OCI-LY1 (cell line): ENCODE measurements around the gene SLC11A1.

Experiments used
- H2AFZ ChIP-seq: fragments of 200-600 bp; sonication (generic), shearing (Covaris generic); 2 replicates; pipeline ENCODE4 v1.6.0; 2014; ENCODE audit warnings: antibody characterized with exemption, mild to moderate bottlenecking, low read length
- H3F3A ChIP-seq: fragments of 200-600 bp; sonication (generic), shearing (Covaris generic); 2 replicates; pipeline ENCODE4 v1.6.0; 2014; ENCODE audit warnings: mild to moderate bottlenecking, antibody characterized with exemption, low read length, moderate library complexity; ENCODE audit not compliant: insufficient read depth
- H3K27ac ChIP-seq: fragments of 200-600 bp; sonication (generic); 2 replicates; pipeline ENCODE4 v1.5.1; 2014; ENCODE audit warnings: low read length, mixed run types, mild to moderate bottlenecking, low read depth; ENCODE audit not compliant: poor library complexity, severe bottlenecking
- H3K27me3 ChIP-seq: fragments of 200-600 bp; sonication (generic); 2 replicates; pipeline ENCODE4 v1.6.0; 2014; ENCODE audit warnings: antibody characterized with exemption, mild to moderate bottlenecking, low read length, moderate library complexity; ENCODE audit not compliant: insufficient read depth
- H3K36me3 ChIP-seq: fragments of 200-600 bp; sonication (generic); 2 replicates; pipeline ENCODE4 v1.6.1; 2014; ENCODE audit warnings: mild to moderate bottlenecking, antibody characterized with exemption, low read length, moderate library complexity, mixed read lengths; ENCODE audit not compliant: insufficient read depth
- H3K4me1 ChIP-seq: fragments of 200-600 bp; sonication (generic); 2 replicates; pipeline ENCODE4 v1.5.1; 2014; ENCODE audit warnings: mild to moderate bottlenecking, low read length, moderate library complexity; ENCODE audit not compliant: insufficient read depth, severe bottlenecking
- H3K4me2 ChIP-seq: fragments of 200-600 bp; sonication (generic), shearing (Covaris generic); 2 replicates; pipeline ENCODE4 v1.6.1; 2014; ENCODE audit warnings: low read length
- H3K4me3 ChIP-seq: fragments of 200-600 bp; sonication (generic); 2 replicates; pipeline ENCODE4 v1.5.1; 2014; ENCODE audit warnings: low read length, low read depth, mild to moderate bottlenecking, mixed read lengths; ENCODE audit not compliant: poor library complexity, severe bottlenecking
- H3K79me2 ChIP-seq: fragments of 200-600 bp; shearing (Covaris generic); 2 replicates; pipeline ENCODE4 v1.6.1; 2016; ENCODE audit warnings: mixed run types, low read length, mixed read lengths; ENCODE audit not compliant: insufficient read depth
- H3K9ac ChIP-seq: fragments of 200-600 bp; sonication (generic), shearing (Covaris generic); 2 replicates; pipeline ENCODE4 v1.6.1; 2014; ENCODE audit warnings: mild to moderate bottlenecking, low read length, mixed read lengths
- H3K9me2 ChIP-seq: fragments of 200-600 bp; sonication (generic), shearing (Covaris generic); 2 replicates; pipeline ENCODE4 v1.6.1; 2014; ENCODE audit warnings: low read depth, mild to moderate bottlenecking, low read length, mixed read lengths
- H3K9me3 ChIP-seq: fragments of 200-600 bp; shearing (Covaris generic); 2 replicates; pipeline ENCODE4 v1.6.1; 2014; ENCODE audit warnings: low read length, mixed read lengths
- H4K20me1 ChIP-seq: fragments of 200-600 bp; sonication (generic), shearing (Covaris generic); 2 replicates; pipeline ENCODE4 v1.6.0; 2016; ENCODE audit warnings: mild to moderate bottlenecking, low read length; ENCODE audit not compliant: insufficient read depth
- EZH2 ChIP-seq: fragments of 200-600 bp; sonication (generic), shearing (Covaris generic); IDR thresholded peaks from 2 replicates; pipeline ENCODE4 v1.8.0; 2017; ENCODE audit warnings: borderline replicate concordance, mixed run types, mild to moderate bottlenecking, antibody characterized with exemption, low read length, moderate library complexity, mixed read lengths
- TF ChIP-seq, protein P1 (sequence below): fragments of 200-600 bp; sonication (generic), shearing (Covaris generic); IDR thresholded peaks from 2 replicates; pipeline ENCODE4 v1.5.1; 2017; ENCODE audit warnings: mild to moderate bottlenecking, antibody characterized with exemption, low read length, moderate library complexity, mixed read lengths

The SLC11A1 gene

DNA sequence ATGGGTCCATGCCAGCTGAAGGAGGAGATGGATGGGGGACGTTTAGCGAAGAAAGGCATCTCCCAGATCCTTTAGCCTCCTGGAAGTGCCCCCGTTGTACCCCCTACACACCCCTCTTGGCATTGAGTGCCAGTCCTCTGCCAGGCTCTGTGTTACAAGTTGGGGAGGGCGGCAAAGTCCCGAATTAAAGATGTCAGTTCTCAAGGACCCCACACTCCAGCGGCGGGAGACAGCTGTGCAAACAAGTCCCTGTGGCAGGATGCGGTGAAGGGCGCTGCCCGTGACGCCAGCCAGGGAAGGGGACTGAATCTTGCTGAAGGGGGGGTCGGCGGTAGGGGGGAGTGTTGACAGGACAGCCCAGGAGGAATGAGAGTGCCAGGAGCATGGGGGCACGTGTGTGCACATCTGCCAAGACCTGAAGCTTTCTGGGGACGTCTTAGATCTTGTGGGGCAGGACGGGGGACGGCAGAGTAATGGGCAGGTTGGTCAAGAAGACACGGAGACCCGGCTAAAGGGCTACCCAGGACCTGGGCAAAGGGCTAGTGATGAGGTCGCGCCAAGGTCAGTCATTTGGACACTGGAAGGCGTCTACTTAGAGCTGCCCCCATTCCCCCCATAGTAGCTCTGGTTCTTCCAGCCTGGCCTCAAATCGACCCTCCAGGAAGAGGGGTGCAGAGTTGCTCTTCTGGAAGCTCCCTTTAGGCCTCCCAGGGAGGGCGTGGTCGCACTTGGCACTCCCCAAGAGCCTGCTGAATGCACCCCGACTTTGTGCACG lies 14.8 kb downstream of the SLC11A1 start:
- H3K27me3 ChIP-seq, result no peaks in the 10 kb centered on the region; the same call in 1 of the 2 replicates
- peak overlapping the region; percentile 94 for H3K27ac ChIP-seq
- no peaks in the 10 kb centered on the region for H3K9me2 ChIP-seq
- H3F3A ChIP-seq, result no peaks in the 10 kb centered on the region; the same call in 1 of the 2 replicates
- peaks cover under 1% of the 10 kb centered on the region; the same call in 1 of the 2 replicates for H3K36me3 ChIP-seq
- H2AFZ ChIP-seq, result no peak overlapping the region
- no peaks in the 10 kb centered on the region for H3K79me2 ChIP-seq
- H4K20me1 ChIP-seq, result no peaks in the 10 kb centered on the region
- H3K9me3 ChIP-seq, result no peaks in the 10 kb centered on the region
- H3K4me1 ChIP-seq, result peaks cover 43% of the 10 kb centered on the region
- H3K4me2 ChIP-seq, result peak overlapping the region; percentile 77
- H3K9ac ChIP-seq, result peak overlapping the region; percentile 84
- peak overlapping the region; percentile 71 for H3K4me3 ChIP-seq
- TF ChIP-seq, protein P1, sequence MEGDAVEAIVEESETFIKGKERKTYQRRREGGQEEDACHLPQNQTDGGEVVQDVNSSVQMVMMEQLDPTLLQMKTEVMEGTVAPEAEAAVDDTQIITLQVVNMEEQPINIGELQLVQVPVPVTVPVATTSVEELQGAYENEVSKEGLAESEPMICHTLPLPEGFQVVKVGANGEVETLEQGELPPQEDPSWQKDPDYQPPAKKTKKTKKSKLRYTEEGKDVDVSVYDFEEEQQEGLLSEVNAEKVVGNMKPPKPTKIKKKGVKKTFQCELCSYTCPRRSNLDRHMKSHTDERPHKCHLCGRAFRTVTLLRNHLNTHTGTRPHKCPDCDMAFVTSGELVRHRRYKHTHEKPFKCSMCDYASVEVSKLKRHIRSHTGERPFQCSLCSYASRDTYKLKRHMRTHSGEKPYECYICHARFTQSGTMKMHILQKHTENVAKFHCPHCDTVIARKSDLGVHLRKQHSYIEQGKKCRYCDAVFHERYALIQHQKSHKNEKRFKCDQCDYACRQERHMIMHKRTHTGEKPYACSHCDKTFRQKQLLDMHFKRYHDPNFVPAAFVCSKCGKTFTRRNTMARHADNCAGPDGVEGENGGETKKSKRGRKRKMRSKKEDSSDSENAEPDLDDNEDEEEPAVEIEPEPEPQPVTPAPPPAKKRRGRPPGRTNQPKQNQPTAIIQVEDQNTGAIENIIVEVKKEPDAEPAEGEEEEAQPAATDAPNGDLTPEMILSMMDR, result no peak
- TF ChIP-seq EZH2, result no peak

DNA sequence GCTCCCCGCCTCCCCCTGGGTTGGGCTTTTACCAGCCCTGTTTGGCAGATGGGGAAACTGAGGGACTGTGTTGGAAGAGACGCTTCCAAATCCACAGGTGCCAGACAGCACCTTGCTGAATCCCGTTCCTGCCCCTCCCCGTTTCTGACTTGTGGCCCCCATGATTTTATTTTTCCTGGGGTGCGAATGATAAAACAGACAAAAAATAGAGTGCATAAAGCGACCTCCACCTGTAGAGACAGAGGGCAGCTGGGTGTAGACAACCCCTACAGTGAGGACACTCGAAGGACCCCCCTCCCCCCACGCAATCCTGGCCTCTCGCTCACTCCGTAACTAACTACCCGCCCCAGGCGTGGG lies 15.4 kb downstream of the SLC11A1 start:
- H3K79me2 ChIP-seq, result no peaks in the 10 kb centered on the region
- H3K4me1 ChIP-seq, result peaks cover 43% of the 10 kb centered on the region
- H3K36me3 ChIP-seq, result peaks cover 6% of the 10 kb centered on the region
- peak overlapping the region; percentile 94 for H3K27ac ChIP-seq
- H3F3A ChIP-seq, result no peaks in the 10 kb centered on the region; the same call in 1 of the 2 replicates
- no peaks in the 10 kb centered on the region; the same call in 1 of the 2 replicates for H3K27me3 ChIP-seq
- H3K9me2 ChIP-seq, result no peaks in the 10 kb centered on the region
- H4K20me1 ChIP-seq, result no peaks in the 10 kb centered on the region
- no peak overlapping the region for H2AFZ ChIP-seq
- H3K4me2 ChIP-seq, result peak overlapping the region; percentile 77
- peak overlapping the region; percentile 71 for H3K4me3 ChIP-seq
- TF ChIP-seq, protein P1, result no peak
- TF ChIP-seq EZH2, result no peak
- H3K9ac ChIP-seq, result peak overlapping the region; percentile 84
- H3K9me3 ChIP-seq, result no peaks in the 10 kb centered on the region

DNA sequence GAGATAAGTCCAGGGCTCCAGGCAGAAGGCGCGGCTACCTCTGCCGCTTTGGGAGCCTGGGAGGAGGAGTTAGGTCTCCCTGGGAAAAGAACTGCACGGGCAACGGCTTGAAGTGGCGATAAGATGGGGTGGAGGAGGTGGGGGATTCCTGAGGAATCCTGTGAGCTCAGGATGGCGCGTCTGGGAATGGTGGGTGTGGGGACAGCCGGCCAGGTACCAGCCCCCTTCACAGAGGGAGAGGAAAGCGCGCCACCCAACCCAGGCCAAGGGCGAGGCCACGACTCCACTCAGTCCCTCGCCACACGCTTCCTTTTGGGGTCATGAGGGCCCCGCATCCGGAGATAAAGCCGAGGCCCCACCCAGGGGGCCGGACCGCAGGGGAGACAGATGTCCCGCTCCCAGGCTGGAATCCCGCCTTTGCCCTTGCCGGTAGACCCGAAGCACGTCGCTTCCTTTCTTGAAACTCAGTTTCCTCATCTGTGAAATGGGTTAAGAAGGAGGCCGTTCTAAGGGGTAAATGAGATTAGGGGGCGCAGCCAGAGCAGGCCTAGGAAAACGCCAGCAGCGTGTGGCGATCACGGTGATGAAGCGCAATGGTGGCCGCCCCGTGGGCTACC lies 15.9 kb downstream of the SLC11A1 start:
- no peaks in the 10 kb centered on the region; the same call in 1 of the 2 replicates for H3F3A ChIP-seq
- H3K79me2 ChIP-seq, result no peaks in the 10 kb centered on the region
- H3K9me2 ChIP-seq, result no peaks in the 10 kb centered on the region
- H3K4me3 ChIP-seq, result peak overlapping the region; percentile 71
- TF ChIP-seq, protein P1, result no peak
- no peak for TF ChIP-seq EZH2
- H3K27me3 ChIP-seq, result no peaks in the 10 kb centered on the region
- peaks cover 43% of the 10 kb centered on the region for H3K4me1 ChIP-seq
- H3K4me2 ChIP-seq, result peak overlapping the region; percentile 77
- no peaks in the 10 kb centered on the region for H3K9me3 ChIP-seq
- no peak overlapping the region for H2AFZ ChIP-seq
- H3K27ac ChIP-seq, result peak overlapping the region; percentile 94
- H3K9ac ChIP-seq, result peak overlapping the region; percentile 84
- H4K20me1 ChIP-seq, result no peaks in the 10 kb centered on the region
- H3K36me3 ChIP-seq, result peaks cover 11% of the 10 kb centered on the region
